A549 (cell line): ENCODE results near the gene TSN.

ENCODE experiments used
- CEBPB ChIP-seq, 2 experiments: fragments of >200 bp in 1 of 2; sonication (Bioruptor Twin) in 1 of 2; formaldehyde crosslinking in 1 of 2; IDR thresholded peaks; 2 replicates each; pipeline ENCODE4 v1.6.1; 2012 to 2016
- CTCF ChIP-seq: fragments of >200 bp; sonication (Bioruptor Twin); formaldehyde crosslinking; IDR thresholded peaks from 3 replicates; pipeline ENCODE4 v1.5.1; 2016
- JUN ChIP-seq, 2 experiments: fragments of >200 bp; sonication (Bioruptor Twin); formaldehyde crosslinking; IDR thresholded peaks; 2 replicates in 1 of 2; 3 replicates in 1 of 2; pipeline ENCODE4 v1.6.1; 2016 to 2017
- MYC ChIP-seq: IDR thresholded peaks from 2 replicates; pipeline ENCODE4 v1.6.1; 2012; ENCODE audit warnings: mild to moderate bottlenecking, inconsistent platforms, low read length, improper control_type of control experiment, borderline replicate concordance
- PBX3 ChIP-seq: IDR thresholded peaks from 2 replicates; pipeline ENCODE4 v1.6.1; 2012
- POLR2A ChIP-seq: IDR thresholded peaks from 2 replicates; pipeline ENCODE4 v1.6.1; 2012; ENCODE audit warnings: mild to moderate bottlenecking, low read length
- RCOR1 ChIP-seq: fragments of 150-350 bp; IDR thresholded peaks from 2 replicates; pipeline ENCODE4 v1.6.1; 2014; ENCODE audit warnings: antibody characterized with exemption, low read length, low read depth
- REST ChIP-seq: fragments of 200-600 bp; sonication (generic); IDR thresholded peaks from 2 replicates; pipeline ENCODE4 v1.6.1; 2016; ENCODE audit warnings: antibody characterized with exemption, mild to moderate bottlenecking, moderate library complexity
- RNF2 ChIP-seq: fragments of 200-600 bp; sonication (generic); IDR thresholded peaks from 2 replicates; pipeline ENCODE4 v1.6.1; 2016; ENCODE audit warnings: low read depth, mild to moderate bottlenecking, antibody characterized with exemption, moderate library complexity, borderline replicate concordance
- TF ChIP-seq, protein P1 (sequence below): fragments of >200 bp; sonication (Bioruptor Twin); formaldehyde crosslinking; IDR thresholded peaks from 2 replicates; pipeline ENCODE4 v1.6.1; 2016

- no peak for TF ChIP-seq CEBPB (IDR thresholded peaks at IDR 0.05)
- no peak for TF ChIP-seq REST
- TF ChIP-seq JUN (IDR thresholded peaks at IDR 0.05), result no peak
- TF ChIP-seq PBX3, result no peak
- no peak for TF ChIP-seq POLR2A
- TF ChIP-seq RCOR1, result no peak
- TF ChIP-seq CTCF, result no peak
- TF ChIP-seq MYC, result no peak
- TF ChIP-seq, protein P1, sequence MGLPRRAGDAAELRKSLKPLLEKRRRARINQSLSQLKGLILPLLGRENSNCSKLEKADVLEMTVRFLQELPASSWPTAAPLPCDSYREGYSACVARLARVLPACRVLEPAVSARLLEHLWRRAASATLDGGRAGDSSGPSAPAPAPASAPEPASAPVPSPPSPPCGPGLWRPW, result no peak
- TF ChIP-seq RNF2, result no peak
These were observed 45.5 kb upstream of the TSN start for GRCh38 chr2:121709776-121710469.
